Endodermal cell (in vitro differentiated cells): ENCODE data around the gene RTF1. TPM values are rescaled to one million over a fixed set of nuclear protein-coding genes. Genes with fewer than 3 reads are reported as not detected.
"Not testable (repeated sequence)": the region's sequence is repeated elsewhere in the genome, so short reads cannot be mapped to it uniquely, and the experiment has no call there.

Experiments used
- DNase-seq: peaks from one replicate; pipeline ENCODE4 v3.0.0-alpha.2; 2017
- H3K27ac ChIP-seq: 2 replicates; pipeline ENCODE4 v1.5.1; 2013; ENCODE audit warnings: mild to moderate bottlenecking, low read depth, low read length, moderate library complexity
- H3K27me3 ChIP-seq: 2 replicates; pipeline ENCODE4 v1.6.1; 2013; ENCODE audit warnings: mild to moderate bottlenecking, low read length, moderate library complexity; ENCODE audit not compliant: insufficient read depth, control insufficient read depth, poor library complexity, severe bottlenecking
- H3K36me3 ChIP-seq: 2 replicates; pipeline ENCODE4 v1.7.0; 2013; ENCODE audit warnings: mild to moderate bottlenecking, low read length, moderate library complexity; ENCODE audit not compliant: control insufficient read depth, insufficient read depth
- H3K4me1 ChIP-seq: one replicate; pipeline ENCODE4 v1.7.0; 2013; ENCODE audit warnings: low read length; ENCODE audit not compliant: control insufficient read depth, insufficient read depth
- H3K4me3 ChIP-seq: 2 replicates; pipeline ENCODE4 v1.5.1; 2013; ENCODE audit warnings: mild to moderate bottlenecking, low read length, moderate library complexity
- H3K9ac ChIP-seq: 2 replicates; pipeline ENCODE4 v1.6.1; 2013; ENCODE audit warnings: mild to moderate bottlenecking, low read length, moderate library complexity; ENCODE audit not compliant: poor library complexity, severe bottlenecking; ENCODE audit errors: extremely low read depth
- H3K9me3 ChIP-seq: 2 replicates; pipeline ENCODE4 v1.6.1; 2013; ENCODE audit warnings: mild to moderate bottlenecking, low read length, moderate library complexity; ENCODE audit not compliant: control insufficient read depth
- H3K27ac Mint-ChIP-seq: 2 replicates; pipeline ENCODE4 v1.8.0; 2020; ENCODE audit warnings: mixed read lengths
- H3K27me3 Mint-ChIP-seq: 2 replicates; pipeline ENCODE4 v1.8.0; 2021; ENCODE audit warnings: mild to moderate bottlenecking, mixed read lengths; ENCODE audit not compliant: insufficient read depth
- H3K36me3 Mint-ChIP-seq: 2 replicates; pipeline ENCODE4 v1.8.0; 2020; ENCODE audit warnings: low read depth, mixed read lengths
- H3K4me1 Mint-ChIP-seq: 2 replicates; pipeline ENCODE4 v1.8.0; 2020; ENCODE audit warnings: mixed read lengths
- H3K4me3 Mint-ChIP-seq: 2 replicates; pipeline ENCODE4 v1.8.0; 2020; ENCODE audit warnings: mild to moderate bottlenecking, moderate library complexity, mixed read lengths
- H3K9me3 Mint-ChIP-seq: 2 replicates; pipeline ENCODE4 v1.8.0; 2020; ENCODE audit warnings: mild to moderate bottlenecking, mixed read lengths
- WGBS, 2 experiments: methylation state at CpG; one replicate each; pipeline versions ENCODE4 v1.1.5 to v1.1.7; 2013; ENCODE audit warnings: missing lambda C conversion rate in 2 of 2, mixed read lengths in 1 of 2; ENCODE audit not compliant: insufficient coverage in 1 of 2, insufficient read length in 1 of 2; 5-methylcytosine and 5-hydroxymethylcytosine counted together
- total RNA-seq, 2 donors: library from RNA; stranded (reverse); fragmentation: NEBNext Ultra II Directional in 1 of 2; extraction: Animal tissue kit (Norgen Biotek cat#: 25700) in 1 of 2; gene quantifications; 2 replicates in 1 of 2; 3 replicates in 1 of 2; pipeline ENCODE4 v1.2.1, GENCODE V29; 2021
- TF ChIP-seq, protein P1 (sequence below): fragments of 200-600 bp; sonication (generic); conservative IDR thresholded peaks from 2 replicates; pipeline ENCODE4 v1.5.0; 2021; ENCODE audit warnings: antibody characterized with exemption, mild to moderate bottlenecking

Gene RTF1
- total RNA-seq, 2 donors from 2014 or later, result 48.6 to 66.3 TPM

DNA sequence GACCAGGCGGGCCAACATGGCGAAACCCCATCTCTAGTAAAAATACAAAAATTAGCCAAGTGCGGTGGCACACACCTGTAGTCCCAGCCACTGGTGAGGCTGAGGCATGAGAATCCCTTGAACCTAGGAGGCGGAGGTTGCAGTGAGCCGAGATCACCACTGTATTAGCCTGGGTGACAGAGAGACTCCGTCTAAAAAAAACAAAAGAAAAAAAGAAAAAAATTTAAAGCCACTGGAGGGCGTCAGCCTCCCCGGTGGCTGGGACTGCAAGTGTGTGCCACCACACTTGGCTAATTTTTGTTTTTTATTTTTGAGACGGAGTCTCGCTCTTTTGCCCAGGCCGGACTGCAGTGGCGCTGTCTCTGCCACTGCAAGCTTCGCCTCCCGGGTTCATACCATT lies 7.9 kb downstream of the RTF1 start:
- no peaks in the 10 kb centered on the region for H3K4me1 ChIP-seq
- H3K9me3 ChIP-seq, result no peaks in the 10 kb centered on the region
- Mint-ChIP-seq H3K4me1 (peaks cover 4% of the 10 kb centered on the region), H3K27ac (no peak overlapping the region), H3K4me3 (no peak overlapping the region), H3K9me3 (no peaks in the 10 kb centered on the region), H3K36me3 (peaks cover 15% of the 10 kb centered on the region), H3K27me3 (no peaks in the 10 kb centered on the region)
- 96 to 97% methylated on average over 14 of the region's 14 CpGs for WGBS, 2 experiments
- H3K27me3 ChIP-seq, result no peaks in the 10 kb centered on the region
- no peak overlapping the region for H3K4me3 ChIP-seq
- TF ChIP-seq, protein P1, sequence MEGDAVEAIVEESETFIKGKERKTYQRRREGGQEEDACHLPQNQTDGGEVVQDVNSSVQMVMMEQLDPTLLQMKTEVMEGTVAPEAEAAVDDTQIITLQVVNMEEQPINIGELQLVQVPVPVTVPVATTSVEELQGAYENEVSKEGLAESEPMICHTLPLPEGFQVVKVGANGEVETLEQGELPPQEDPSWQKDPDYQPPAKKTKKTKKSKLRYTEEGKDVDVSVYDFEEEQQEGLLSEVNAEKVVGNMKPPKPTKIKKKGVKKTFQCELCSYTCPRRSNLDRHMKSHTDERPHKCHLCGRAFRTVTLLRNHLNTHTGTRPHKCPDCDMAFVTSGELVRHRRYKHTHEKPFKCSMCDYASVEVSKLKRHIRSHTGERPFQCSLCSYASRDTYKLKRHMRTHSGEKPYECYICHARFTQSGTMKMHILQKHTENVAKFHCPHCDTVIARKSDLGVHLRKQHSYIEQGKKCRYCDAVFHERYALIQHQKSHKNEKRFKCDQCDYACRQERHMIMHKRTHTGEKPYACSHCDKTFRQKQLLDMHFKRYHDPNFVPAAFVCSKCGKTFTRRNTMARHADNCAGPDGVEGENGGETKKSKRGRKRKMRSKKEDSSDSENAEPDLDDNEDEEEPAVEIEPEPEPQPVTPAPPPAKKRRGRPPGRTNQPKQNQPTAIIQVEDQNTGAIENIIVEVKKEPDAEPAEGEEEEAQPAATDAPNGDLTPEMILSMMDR, result peak; percentile 44
- H3K9ac ChIP-seq, result no peak overlapping the region
- no peak overlapping the region for H3K27ac ChIP-seq
- peaks cover 11% of the 10 kb centered on the region for H3K36me3 ChIP-seq
- DNase-seq, result peak; percentile 52

DNA sequence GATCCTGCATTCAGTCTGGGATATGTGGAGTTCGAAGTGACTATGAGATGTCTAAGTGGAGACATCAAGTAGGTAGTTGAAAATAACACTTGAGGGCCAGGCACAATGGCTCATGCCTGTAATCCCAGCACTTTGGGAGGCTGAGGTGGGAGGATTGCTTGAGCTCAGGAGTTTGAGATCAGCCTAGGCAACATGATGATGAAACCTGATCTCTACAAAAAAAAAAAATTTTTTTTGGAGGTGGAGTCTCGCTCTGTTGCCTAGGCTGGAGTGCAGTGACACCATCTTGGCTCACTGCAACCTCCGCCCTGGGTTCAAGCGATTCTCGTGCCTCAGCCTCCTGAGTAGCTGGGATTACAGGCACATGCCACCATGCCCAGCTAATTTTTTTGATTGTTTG lies 9.0 kb downstream of the RTF1 start:
- H3K27me3 Mint-ChIP-seq, H3K4me3 ChIP-seq, H3K9me3 ChIP-seq, H3K4me1 ChIP-seq, H3K27me3 ChIP-seq, H3K4me3 Mint-ChIP-seq, H3K9me3 Mint-ChIP-seq, H3K4me1 Mint-ChIP-seq, DNase-seq, H3K9ac ChIP-seq, H3K27ac ChIP-seq: not testable (repeated sequence)
- H3K36me3 ChIP-seq, result peaks cover 11% of the 10 kb centered on the region
- Mint-ChIP-seq H3K27ac (peak overlapping the region; percentile 20), H3K36me3 (peaks cover 15% of the 10 kb centered on the region)
- 92 to 96% methylated on average over 5 of the region's 5 CpGs for WGBS, 2 experiments

DNA sequence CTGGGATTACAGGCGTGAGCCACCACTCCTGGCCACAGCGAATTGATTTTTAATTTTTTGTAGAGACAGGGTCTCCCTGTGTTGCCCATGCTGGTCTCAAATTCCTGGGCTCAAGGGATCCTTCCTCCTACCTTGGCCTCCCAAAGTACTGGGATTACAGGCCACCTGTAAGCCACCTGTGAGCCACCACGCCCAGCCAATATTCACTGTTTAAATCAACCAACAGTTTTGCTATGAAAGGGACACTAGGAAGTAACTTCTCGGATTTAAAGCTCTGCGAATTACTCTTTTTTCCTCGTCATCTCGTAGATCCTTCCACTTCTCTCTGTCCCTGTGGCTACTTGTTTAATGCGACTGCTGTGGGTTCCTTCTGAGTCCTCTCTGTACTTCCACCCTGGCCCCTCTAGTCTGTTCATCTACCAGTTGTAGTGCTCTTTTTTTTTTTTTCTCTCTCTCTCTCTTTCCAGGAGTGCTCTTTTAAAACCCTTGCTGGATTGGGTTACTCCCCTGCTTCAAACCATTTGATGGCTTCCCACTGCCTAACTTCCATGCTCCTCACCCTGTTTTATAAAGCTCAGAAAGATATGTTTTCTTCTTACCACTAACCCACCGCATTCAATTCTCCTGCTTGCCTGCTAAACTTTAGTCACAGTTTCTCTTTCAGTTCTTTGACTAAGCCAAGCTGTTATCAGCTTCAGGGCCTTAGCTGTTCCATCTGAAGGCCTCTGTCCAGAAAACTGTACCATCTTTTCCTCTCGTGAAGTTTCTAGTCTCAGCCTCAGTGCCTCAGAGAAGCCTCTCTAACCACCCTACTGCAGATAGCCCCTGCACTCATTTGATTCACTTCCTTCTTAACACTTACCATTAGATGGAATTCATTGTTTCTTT lies 12.4 kb downstream of the RTF1 start:
- TF ChIP-seq, protein P1, result no peak
- Histone ChIP-seq H3K9ac (no peak overlapping the region), H3K27ac (no peak overlapping the region), H3K4me3 (no peak overlapping the region), H3K4me1 (no peaks in the 10 kb centered on the region), H3K36me3 (peaks cover 11% of the 10 kb centered on the region), H3K9me3 (no peaks in the 10 kb centered on the region), H3K27me3 (no peaks in the 10 kb centered on the region)
- 85 to 92% methylated on average over 10 of the region's 10 CpGs for WGBS, 2 experiments
- Mint-ChIP-seq H3K9me3 (no peaks in the 10 kb centered on the region), H3K36me3 (peaks cover 27% of the 10 kb centered on the region), H3K27me3 (no peaks in the 10 kb centered on the region), H3K27ac (peak overlapping the region; percentile 59), H3K4me1 (no peaks in the 10 kb centered on the region), H3K4me3 (no peak overlapping the region)
- no peak for DNase-seq
